COLO668 (cell line): ENCODE results near the gene RARRES2.
A peak's percentile ranks its signal among the peaks of the same experiment; 100 is the strongest.

Experiments used
- DNase-seq: peaks from one replicate; lab custom pipeline; 2025; ENCODE audit not compliant: unreplicated experiment; lab: John Stamatoyannopoulos, UW

The RARRES2 gene

DNA sequence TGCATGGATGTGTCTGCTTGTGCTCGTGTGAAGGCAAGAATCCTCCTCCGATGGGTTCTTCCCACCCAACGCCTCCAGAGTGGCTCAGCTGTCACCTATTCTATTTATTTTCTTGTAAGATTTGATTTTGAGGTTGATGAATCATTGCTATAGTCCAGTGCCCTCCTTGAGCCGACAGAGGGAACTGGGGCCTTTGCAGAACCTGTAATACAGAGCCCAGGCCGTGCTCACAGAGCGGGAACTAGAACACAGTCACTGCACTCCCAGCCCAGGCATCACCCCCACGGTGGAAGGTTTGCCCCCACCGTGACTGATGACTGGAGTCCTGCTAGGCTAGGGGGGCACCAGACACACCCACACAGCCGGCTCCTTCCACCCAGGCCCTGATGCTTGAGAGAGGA, 2.0 kb downstream of the RARRES2 start:
- no peak for DNase-seq

DNA sequence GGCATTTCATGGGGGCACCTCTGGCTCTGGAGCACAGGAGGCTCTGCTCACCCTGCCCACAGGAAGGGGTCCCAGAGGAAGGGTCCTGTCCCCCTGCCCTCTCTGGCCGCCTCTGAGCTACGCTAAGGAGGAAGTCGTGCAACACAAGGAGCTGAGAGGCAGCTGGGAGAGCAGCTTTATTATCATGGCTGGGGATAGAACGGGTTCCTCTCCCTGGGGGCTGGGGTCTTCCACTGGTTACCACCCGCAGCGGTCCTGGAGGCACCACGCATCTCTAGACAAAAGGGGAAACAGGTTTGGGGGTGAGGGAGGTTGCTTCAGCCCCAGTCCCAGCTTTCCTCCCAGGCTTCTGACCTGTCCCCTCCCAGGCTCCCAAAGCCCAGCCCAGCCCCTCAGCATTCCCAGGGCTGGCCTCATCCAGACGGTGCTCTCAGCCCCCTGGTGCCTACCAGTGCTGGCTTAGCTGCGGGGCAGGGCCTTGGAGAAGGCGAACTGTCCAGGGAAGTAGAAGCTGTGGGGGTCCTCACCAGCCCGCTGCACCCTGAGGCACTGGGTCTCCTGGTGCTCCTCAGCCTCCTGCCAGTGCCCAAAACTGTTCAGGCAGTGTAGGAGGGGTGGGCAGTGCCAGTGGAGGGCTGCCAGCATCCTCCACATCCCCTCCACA, 3.1 kb downstream of the RARRES2 start:
- no peak for DNase-seq

DNA sequence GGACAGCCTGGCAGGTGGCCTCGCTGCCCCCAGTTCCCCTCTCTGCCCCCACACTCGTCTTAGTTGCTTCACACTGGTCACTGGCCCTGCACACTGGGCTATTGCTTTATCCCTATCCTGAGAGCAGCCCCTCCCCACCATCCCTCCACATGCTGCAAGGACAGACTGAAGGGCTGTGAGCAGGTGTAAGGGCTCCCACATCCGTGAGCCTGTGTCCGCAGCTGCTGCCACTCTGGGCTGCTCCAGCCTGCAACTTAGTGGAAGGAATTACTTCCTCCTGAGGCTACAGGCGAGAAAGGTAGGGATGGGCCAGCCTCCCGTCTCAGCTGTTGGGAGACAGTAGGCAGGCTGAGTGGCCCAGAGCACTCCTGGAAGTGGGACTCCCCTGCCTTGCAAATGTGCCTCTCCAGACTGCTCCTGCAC, 3.8 kb downstream of the RARRES2 start:
- DNase-seq: no peak

DNA sequence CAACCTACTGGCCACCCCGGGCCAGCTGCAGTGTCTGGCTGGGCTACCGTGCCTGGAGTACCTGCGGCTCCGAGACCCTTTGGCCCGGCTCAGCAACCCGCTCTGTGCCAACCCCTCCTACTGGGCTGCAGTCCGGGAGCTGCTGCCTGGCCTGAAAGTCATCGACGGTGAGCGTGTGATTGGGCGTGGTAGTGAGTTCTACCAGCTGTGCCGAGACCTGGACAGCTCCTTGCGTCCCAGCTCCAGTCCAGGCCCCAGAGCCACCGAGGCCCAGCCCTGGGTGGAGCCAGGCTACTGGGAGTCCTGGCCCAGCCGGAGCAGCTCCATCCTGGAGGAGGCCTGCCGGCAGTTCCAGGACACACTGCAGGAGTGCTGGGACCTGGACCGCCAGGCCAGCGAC, 4.2 kb downstream of the RARRES2 start:
- DNase-seq: no peak

DNA sequence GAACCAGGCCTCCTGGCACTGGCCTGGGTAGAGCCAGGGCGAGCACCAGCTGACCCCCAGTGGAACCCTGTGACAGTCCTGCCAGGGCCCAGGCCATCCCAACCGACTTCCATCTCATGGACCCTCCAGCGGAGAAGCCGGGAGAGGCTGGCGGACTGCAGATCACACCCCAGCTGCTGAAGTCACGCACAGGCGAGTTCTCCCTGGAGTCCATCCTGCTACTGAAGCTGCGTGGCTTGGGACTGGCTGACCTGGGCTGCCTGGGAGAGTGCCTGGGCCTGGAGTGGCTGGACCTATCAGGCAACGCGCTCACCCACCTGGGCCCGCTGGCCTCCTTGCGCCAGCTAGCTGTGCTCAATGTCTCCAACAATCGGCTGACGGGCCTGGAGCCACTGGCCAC, 4.7 kb downstream of the RARRES2 start:
- no peak for DNase-seq

DNA sequence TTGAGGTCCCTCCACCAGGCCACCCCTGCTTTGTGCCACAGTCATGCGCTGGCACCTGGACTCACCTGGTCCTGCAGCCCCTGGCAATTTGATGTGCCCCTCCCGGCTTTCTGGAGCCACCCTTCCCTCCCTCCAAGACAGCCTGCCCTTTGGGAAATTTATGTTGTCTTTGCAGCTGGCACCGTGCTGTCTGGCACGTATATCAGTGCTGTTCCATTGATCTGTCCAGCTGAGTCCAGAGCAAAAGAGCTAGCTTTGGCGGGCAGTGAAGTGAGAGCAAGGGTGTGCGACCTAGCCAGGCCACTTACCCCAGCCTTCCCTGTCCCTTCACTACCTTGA, 5.7 kb downstream of the RARRES2 start:
- DNase-seq: no peak

DNA sequence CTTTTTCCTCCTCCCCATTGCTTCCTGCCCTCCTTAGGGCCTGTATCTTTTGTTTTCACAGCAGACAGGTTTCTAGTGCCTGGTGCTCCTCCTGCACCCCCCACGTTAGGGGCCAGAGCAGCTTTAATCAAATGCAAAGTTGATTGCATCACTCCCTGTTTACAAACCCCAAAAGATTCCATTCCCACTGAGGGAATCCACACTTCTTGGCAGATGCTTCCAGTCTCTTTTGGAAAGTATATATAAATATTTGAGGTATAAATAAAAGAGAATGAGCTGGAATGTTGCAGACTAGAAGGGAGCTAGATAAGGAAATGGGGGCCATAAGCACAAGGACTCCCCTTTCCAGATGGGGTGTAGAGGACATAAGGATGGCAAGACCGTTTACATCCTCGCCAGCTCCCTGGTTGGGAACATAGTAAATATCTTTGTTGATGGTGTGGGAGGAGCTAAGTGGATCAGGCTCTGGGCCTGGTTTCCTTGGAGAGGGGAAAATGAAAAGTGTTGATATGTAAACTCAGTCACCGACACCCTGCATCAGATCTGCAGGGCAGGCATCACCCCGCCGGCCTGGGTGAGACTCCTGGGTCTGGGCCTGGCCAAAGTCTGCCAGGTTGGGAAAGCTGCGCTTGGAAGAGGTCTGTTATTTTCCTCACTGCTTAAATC, 6.2 kb downstream of the RARRES2 start:
- no peak for DNase-seq

DNA sequence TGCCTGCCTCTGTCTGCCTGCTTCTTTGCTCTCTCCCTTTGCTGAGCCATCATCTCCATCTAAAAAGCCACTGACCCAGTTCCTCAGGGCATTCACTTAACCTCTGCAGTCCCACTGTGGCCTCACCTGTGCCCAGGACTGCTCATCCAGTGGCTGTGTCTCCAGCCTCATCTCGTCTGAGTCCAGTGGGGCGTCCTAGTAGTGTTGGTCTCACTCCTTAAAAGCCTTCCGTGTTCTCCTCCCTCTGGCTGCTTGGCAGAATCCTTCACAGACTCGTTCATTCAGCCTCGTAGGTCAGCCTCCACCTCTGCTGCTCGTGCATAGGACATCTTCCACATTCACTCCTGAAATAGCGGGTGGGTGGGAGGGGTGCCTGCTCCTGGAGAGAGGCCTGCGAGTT, 7.3 kb downstream of the RARRES2 start:
- no peak for DNase-seq

DNA sequence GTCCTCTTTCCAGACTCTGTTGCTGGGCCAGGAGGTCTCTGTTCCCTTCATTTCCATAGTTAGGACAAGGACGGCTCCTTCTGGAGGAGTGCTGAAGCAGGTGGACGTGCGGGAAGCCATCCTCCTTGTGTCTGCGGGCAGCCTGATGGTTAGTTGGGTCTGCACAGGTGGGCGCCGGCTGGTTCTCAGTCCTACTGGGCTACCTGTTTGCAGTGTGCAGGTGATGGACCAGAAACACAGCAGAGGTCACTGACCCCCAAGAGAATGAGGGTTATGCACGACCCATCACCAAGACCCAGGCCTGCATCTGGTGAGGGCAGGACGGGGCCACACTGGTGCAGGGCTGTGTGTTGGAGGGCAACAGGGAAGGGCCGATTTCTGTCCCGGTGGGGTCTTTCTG, 7.8 kb downstream of the RARRES2 start:
- DNase-seq: no peak

DNA sequence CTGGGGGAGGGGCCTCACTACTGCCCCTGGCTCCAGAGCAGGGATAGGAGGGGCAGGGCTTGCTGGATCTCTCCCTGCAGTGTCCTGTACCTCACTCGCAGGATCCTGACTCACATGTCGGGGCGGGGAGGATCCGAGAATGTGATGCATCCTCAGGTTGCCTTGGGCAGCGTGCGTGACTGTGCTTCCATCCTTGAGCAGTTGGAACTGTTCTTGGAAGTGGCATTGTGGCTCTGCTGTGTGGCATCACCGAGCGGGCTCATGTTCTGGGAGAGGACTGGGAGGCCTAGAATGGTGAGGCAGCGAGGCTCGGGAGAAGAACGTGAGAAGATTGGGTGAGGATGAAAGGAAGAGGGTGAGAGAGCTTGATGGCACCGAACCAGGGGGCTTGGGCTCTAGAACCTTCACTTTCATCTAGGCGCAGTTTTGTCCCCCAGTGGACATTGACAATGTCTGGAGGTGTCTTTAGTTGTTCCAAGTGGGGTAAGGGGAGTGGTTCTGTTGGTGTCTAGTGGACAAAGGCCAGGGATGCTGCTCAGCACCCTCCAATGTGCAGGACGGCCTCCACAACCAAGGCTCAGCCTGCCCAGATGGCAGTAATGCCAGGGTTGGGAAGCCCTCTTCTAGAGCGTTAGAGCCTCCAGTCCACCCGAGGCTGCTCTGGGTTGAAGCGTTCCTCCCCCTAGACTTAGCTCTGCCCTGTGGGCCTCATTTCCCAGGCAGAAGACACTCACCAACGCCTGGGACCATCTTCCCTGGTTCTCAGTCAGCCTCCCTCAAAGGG, 8.4 kb downstream of the RARRES2 start:
- DNase-seq: no peak

DNA sequence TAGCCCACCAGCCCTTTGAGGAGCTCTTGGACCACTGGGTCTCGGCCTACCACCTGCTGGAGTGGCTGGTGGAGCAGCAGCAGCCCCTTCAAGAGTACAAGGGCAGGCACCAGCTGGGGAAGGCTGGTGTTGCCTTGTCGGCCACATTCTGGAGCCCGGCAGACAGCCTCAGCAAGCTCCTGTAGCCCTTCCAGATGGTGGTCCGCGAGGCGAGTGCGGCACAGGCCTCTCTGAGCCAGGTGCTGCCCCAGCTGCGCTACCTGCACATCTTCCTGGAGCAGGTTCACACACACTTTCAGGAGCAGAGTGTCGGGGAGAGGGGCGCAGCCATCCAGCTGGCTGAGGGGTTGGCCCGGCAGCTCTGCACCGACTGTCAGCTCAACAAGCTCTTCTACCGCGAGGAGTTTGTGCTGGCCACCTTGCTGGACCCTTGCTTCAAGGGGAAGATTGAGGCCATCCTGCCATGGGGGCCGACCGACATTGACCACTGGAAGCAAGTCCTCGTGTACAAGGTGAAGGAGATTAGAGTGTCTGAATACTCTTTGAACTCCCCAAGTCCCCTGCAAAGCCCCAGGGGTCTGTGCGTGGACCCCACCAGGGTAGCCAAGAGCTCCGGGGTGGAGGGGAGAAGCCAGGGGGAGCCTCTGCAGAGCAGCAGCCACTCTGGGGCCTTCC, 11.1 kb downstream of the RARRES2 start:
- no peak for DNase-seq

DNA sequence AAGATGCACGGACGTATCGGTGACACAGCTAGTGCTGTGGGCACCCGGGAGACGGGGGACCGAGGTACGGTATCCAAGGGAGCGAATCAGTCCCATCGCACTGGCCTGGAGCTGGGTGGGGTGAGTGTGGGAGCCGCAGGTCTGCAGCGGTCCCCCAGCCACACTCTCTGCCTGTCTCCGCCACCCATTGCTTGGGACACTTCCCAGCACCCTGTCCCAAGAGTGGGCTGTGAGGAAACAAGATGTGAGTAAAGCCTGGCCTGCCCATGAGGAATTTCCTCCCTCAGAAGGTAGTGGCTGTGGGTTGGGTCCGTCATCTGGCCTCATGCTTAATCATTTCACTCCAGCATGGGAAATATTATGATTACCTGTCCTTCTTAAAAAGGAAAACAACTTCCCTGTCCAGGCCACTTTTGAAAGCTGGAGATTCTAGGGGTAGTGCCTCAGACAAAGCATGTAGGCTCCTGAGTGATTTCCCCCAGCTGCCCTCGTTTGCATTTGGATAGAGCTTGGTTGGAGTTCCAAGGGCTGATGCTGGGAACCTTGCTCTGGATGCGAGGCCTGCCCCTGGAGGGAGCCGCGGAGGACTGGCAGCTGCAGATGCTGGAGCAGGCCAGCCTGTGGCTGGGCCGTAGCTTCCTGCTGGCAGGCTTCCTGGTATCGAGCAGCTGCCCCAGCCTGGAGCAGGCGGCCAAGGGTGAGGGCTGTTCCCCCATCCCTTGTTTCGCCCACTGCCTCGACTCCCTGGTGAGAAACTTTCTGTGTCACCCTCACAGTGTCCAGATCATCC, 11.9 kb downstream of the RARRES2 start:
- no peak for DNase-seq

DNA sequence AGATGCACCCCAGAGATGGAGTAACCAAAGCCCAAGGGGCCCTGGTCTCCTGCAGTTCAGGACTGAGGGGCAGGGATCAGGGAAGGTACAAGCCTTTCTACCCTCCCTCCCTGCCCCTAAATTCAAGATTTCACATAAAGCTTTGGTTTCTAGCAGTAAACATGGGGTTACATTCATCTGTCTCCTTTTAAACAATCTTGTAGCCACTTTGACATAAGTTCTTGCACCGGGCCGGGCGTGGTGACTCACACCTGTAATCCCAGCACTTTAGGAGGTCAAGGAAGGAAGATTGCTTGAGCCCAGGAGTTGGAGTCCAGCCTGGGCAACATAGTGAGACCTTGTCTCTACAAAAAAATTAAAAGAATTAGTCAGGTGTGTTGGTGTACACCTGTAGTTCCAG, 14.1 kb downstream of the RARRES2 start:
- no peak for DNase-seq

DNA sequence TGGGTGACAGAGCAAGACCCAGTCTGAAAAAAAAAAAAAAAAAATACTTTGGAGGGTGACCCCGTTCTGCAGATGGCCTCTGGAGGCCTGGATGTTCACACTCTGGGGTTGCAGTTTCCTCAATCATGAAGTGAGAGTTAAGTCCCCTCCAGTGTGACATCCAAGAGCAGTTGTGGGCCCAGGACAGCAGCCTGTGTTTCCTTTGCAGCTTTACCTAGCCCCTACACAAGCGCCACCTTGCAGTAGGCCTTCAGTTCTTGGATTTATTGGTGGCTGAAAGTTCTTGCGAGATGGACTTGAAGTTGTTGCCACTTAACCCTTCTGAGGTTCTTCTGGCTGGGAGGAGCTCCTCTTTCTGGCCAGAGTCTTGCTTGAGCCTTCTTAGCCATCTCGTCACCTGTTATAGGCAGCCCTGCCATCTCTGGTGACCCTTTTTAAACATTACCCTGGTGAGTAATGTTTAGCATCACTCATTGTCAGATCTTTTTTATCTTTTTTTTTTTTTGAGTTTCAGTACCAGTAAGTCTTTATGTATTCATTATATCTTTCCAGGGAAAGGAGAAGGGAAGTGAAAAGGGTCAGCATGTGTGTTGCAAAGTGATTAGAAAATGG, 14.7 kb downstream of the RARRES2 start:
- DNase-seq: no peak

DNA sequence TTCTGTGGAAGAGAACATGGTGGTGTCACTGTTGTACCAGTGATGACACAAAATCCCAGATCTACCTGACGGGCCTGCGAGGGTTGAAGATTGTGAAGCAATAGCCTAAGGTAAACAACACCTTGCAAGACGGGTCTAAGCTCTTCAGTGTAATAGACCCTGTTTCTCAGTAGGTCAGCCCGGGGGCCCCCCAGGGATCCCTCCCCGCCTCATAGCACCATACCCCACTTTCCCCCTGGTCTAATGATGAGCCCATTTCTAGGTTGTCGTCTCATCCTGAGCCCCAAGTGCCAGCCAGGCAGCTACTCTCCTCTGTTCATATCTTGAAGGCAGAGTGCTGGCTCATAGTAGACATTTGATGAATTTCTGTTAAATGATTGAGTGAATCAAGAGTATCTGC, 15.5 kb downstream of the RARRES2 start:
- no peak for DNase-seq

DNA sequence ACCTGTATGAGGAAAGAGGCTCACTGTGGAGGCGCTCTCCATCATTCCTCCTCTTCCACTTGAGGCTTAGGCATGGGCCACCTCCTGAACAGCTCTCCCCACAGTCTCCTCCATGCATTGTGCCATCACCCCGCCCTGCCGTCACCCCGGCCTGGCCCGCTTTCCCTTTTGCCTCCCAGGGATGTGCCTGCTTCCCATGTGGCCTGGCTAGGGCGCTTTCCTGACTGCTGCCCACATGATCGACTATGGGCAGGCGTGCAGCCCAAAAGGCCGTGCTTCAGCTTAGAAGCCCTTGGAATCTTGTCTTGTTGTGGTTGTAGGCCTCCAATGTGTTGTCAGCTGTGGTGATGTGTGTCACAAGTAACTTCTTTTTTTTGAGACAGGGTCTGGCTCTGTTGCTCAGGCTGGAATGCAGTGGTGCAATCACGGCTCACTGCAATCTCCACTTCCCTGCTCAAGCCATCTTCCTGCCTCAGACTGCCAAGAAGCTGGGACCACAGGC, 16.3 kb downstream of the RARRES2 start:
- DNase-seq: no peak

DNA sequence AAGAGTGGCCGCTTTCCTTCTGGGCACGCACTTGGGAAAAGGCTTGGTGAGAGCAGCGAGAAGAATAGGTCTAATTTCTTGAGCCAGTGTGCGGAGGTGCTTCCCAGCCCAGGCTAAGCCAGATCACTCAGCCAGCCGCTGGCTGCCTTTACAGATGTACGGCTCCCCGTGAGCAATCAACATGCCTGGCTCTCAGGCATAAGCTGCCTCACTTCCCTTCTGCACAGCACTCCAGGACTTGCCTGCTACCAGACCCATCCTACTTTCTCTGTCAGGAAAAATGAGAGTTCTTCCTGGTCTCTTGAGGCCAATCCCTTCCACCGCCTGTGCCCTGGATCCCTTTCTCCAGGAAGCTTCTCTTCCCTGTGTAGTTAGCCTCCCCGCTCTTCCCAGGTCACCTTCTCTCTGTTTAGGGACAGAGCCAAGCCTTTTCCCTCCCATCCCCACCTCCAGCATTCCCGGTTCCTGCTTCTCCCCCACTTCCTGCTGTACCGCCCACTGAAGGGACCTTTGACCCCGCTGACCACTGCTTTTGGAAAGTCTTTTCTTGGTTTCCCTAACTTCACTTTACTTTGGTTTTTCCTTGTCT, 17.0 kb downstream of the RARRES2 start:
- DNase-seq: peak; percentile 34

DNA sequence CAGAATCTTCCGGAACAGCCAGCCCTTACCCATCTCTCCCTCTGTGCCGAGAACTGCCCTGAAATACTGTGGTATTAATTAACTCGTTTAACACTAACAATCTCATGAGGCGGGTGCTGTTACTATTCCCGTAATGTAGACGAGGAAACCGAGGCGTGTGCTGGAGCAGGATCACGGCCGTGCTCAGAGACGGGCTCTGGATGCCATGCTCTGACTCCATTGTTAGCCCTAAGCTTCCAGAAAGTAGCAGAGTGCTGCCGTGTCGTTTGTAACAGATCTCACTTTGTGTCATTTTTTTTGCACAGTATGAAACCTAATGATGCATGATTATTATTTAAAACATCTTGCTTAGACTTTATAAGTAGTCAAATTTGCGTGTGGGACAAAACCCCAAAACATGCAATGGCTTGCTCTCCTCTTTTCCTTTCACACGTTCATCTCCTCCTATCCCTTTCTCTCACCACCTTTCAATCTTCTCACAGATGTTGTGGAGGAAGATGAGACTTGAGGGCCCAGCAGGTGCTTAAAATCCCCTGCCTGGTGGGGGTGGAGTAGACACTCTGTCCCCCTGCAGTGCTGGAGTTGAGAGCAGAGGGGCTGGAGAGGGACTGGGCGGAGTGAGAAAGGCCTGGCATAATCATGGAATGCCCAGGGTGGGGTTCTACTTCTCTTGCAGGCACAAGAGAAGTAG, 17.6 kb downstream of the RARRES2 start:
- peak; percentile 34 for DNase-seq
